Left lung (tissue), 10 donors: ENCODE results near the gene FCRL2. TPM values are rescaled to one million over a fixed set of nuclear protein-coding genes. Genes with fewer than 3 reads are reported as not detected.

ENCODE experiments used
- ATAC-seq: fragments of 200-7000 bp; cut with Tn5 transposase; one replicate; pipeline ENCODE4 v1.9.1; 2020; ENCODE audit warnings: moderate library complexity
- DNase-seq, 4 donors: peaks; one replicate each; pipeline ENCODE4 v3.0.0-alpha.2; 2013 to 2020
- H3K27ac ChIP-seq, 2 donors: fragments of 200-600 bp; sonication (generic) in 1 of 2; one replicate each; pipeline versions ENCODE4 v1.5.0 to v1.8.0; 2020 to 2021
- H3K27me3 ChIP-seq, 2 donors: fragments of 200-600 bp; sonication (generic) in 1 of 2; one replicate each; pipeline versions ENCODE4 v1.5.0 to v1.8.0; 2020 to 2021
- H3K36me3 ChIP-seq, 2 donors: fragments of 200-600 bp; sonication (generic) in 1 of 2; one replicate each; pipeline versions ENCODE4 v1.5.0 to v1.8.0; 2020 to 2021
- H3K4me1 ChIP-seq, 2 donors: fragments of 200-600 bp; one replicate each; pipeline ENCODE4 v1.8.0; 2021
- H3K4me3 ChIP-seq, 2 donors: fragments of 200-600 bp; sonication (generic) in 1 of 2; one replicate each; pipeline versions ENCODE4 v1.5.0 to v1.8.0; 2020 to 2021; ENCODE audit warnings: mild to moderate bottlenecking in 1 of 2
- H3K9me3 ChIP-seq, 2 donors: fragments of 200-600 bp; sonication (generic) in 1 of 2; one replicate each; pipeline versions ENCODE4 v1.5.0 to v1.8.0; 2020 to 2021
- CTCF ChIP-seq, 2 donors: fragments of 200-600 bp; sonication (generic) in 1 of 2; IDR thresholded peaks; one replicate each; pipeline versions ENCODE4 v1.5.0 to v1.8.0; 2021; ENCODE audit warnings: antibody characterized with exemption in 2 of 2
- intact Hi-C, 2 donors: fragments of 100-400 bp; cut with DNase I; formaldehyde crosslinking; loops; one replicate each; pipeline versions ENCODE4 v1.11.2 to v1.14.2; 2022
- polyA plus RNA-seq, 6 donors: library from polyadenylated mRNA; unstranded; fragments of 120-200 nt; gene quantifications; one replicate each; pipeline ENCODE4 v1.2.1, GENCODE V29; 2013; ENCODE audit not compliant: insufficient read length in 6 of 6
- total RNA-seq, 2 donors: library from RNA; stranded (reverse); fragmentation: NEBNext Ultra II Directional; extraction: Animal tissue kit (Norgen Biotek cat#: 25700); gene quantifications; one replicate each; pipeline ENCODE4 v1.2.1, GENCODE V29; 2021
- donor health status: DM: no; HTN: yes; CAD: no.
- donor health status: DM: no; HTN: no; CAD: no.

The FCRL2 gene
- total and polyA plus RNA-seq, 8 donors: 0.08 to 0.99 (median 0.15) TPM; not detected in 2

- no peak for DNase-seq
- intact Hi-C loops: no loop called here
These were observed 44.2 kb downstream of the FCRL2 start for GRCh38 chr1:157732755-157733154.

GRCh38 chr1:157725221-157725577 lies 51.7 kb downstream of the FCRL2 start:
- DNase-seq (no peak), ATAC-seq (no peak)
- no peaks in the 10 kb centered on the region for H3K4me1 ChIP-seq
- H3K4me3 ChIP-seq: no peak overlapping the region
- H3K36me3 ChIP-seq: no peaks in the 10 kb centered on the region
- peaks cover 0 to 15% of the 10 kb centered on the region in 2 donors for H3K9me3 ChIP-seq
- no peak overlapping the region for H3K27ac ChIP-seq
- no peak for TF ChIP-seq CTCF (IDR thresholded peaks at IDR 0.05)
- H3K27me3 ChIP-seq: no peaks in the 10 kb centered on the region
- intact Hi-C loops: no loop called here

More at GRCh38 chr1:157732755-157733154, 44.2 kb downstream of the FCRL2 start:
- no peaks in the 10 kb centered on the region for H3K9me3 ChIP-seq
- H3K36me3 ChIP-seq: no peaks in the 10 kb centered on the region
- no peaks in the 10 kb centered on the region for H3K27me3 ChIP-seq
- no peak overlapping the region for H3K4me3 ChIP-seq
- TF ChIP-seq CTCF (IDR thresholded peaks at IDR 0.05): no peak
- H3K4me1 ChIP-seq: no peaks in the 10 kb centered on the region
- no peak for ATAC-seq
- H3K27ac ChIP-seq: no peak overlapping the region

- H3K9me3 ChIP-seq: peaks cover 0 to 15% of the 10 kb centered on the region in 2 donors
- intact Hi-C loops: no loop called here
- no peaks in the 10 kb centered on the region for H3K4me1 ChIP-seq
- H3K4me3 ChIP-seq: no peak overlapping the region
- no peak for DNase-seq
- H3K36me3 ChIP-seq: no peaks in the 10 kb centered on the region
- TF ChIP-seq CTCF (IDR thresholded peaks at IDR 0.05): no peak
- no peak overlapping the region for H3K27ac ChIP-seq
- H3K27me3 ChIP-seq: no peaks in the 10 kb centered on the region
- no peak for ATAC-seq
These were observed 52.3 kb downstream of the FCRL2 start for GRCh38 chr1:157724537-157725220.

GRCh38 chr1:157723157-157723556 lies 53.8 kb downstream of the FCRL2 start:
- Histone ChIP-seq H3K9me3 (peaks cover 0 to 15% of the 10 kb centered on the region in 2 donors), H3K27me3 (no peaks in the 10 kb centered on the region), H3K4me1 (no peaks in the 10 kb centered on the region), H3K4me3 (no peak overlapping the region), H3K36me3 (no peaks in the 10 kb centered on the region), H3K27ac (no peak overlapping the region)
- no peak for TF ChIP-seq CTCF (IDR thresholded peaks at IDR 0.05)
- ATAC-seq (no peak), DNase-seq (no peak)
- intact Hi-C loops: no loop called here

GRCh38 chr1:157721985-157722384 lies 54.9 kb downstream of the FCRL2 start:
- no peak for TF ChIP-seq CTCF (IDR thresholded peaks at IDR 0.05)
- no peaks in the 10 kb centered on the region for H3K27me3 ChIP-seq
- no peaks in the 10 kb centered on the region for H3K4me1 ChIP-seq
- ATAC-seq (no peak), DNase-seq (no peak)
- peaks cover 0 to 15% of the 10 kb centered on the region in 2 donors for H3K9me3 ChIP-seq
- no peak overlapping the region for H3K27ac ChIP-seq
- intact Hi-C loops: no loop called here
- H3K4me3 ChIP-seq: no peak overlapping the region
- H3K36me3 ChIP-seq: no peaks in the 10 kb centered on the region
